Left ventricle myocardium inferior (tissue), 1 donor: ENCODE measurements around the gene KLF7. TPM values are rescaled to one million over a fixed set of nuclear protein-coding genes. Genes with fewer than 3 reads are reported as not detected.
A peak's percentile ranks its signal among the peaks of the same experiment; 100 is the strongest.

Experiments
- DNase-seq: peaks from one replicate; pipeline ENCODE4 v3.0.0-alpha.2; 2020
- H3K27ac ChIP-seq: fragments of 200-600 bp; replicated peaks from 2 replicates; pipeline ENCODE4 v1.8.0; 2021
- H3K27me3 ChIP-seq: fragments of 200-600 bp; 2 replicates; pipeline ENCODE4 v1.8.0; 2021; ENCODE audit warnings: low read depth
- H3K36me3 ChIP-seq: fragments of 200-600 bp; 2 replicates; pipeline ENCODE4 v1.8.0; 2021
- H3K4me1 ChIP-seq: fragments of 200-600 bp; 2 replicates; pipeline ENCODE4 v1.8.0; 2021
- H3K4me3 ChIP-seq: fragments of 200-600 bp; 2 replicates; pipeline ENCODE4 v1.8.0; 2021; ENCODE audit warnings: mild to moderate bottlenecking, moderate library complexity
- H3K9me3 ChIP-seq: fragments of 200-600 bp; replicated peaks from 2 replicates; pipeline ENCODE4 v1.8.0; 2021
- intact Hi-C: fragments of 100-400 bp; cut with micrococcal nuclease; formaldehyde crosslinking; loops from one replicate; pipeline ENCODE4 v1.11.0; 2022
- total RNA-seq: library from RNA; stranded (reverse); fragmentation: NEBNext Ultra II Directional; extraction: Animal tissue kit (Norgen Biotek cat#: 25700); gene quantifications from one replicate; pipeline ENCODE4 v1.2.1, GENCODE V29; 2021
- TF ChIP-seq, protein P1 (sequence below): fragments of 200-600 bp; IDR thresholded peaks from 2 replicates; pipeline ENCODE4 v1.8.0; 2021; ENCODE audit warnings: antibody characterized with exemption, mild to moderate bottlenecking, borderline replicate concordance
- donor health status: DM: no; HTN: yes; CAD: no; lungs with severe emphysema.

Gene KLF7
- total RNA-seq, 1 donor from 2014 or later = 24.2 TPM

DNA sequence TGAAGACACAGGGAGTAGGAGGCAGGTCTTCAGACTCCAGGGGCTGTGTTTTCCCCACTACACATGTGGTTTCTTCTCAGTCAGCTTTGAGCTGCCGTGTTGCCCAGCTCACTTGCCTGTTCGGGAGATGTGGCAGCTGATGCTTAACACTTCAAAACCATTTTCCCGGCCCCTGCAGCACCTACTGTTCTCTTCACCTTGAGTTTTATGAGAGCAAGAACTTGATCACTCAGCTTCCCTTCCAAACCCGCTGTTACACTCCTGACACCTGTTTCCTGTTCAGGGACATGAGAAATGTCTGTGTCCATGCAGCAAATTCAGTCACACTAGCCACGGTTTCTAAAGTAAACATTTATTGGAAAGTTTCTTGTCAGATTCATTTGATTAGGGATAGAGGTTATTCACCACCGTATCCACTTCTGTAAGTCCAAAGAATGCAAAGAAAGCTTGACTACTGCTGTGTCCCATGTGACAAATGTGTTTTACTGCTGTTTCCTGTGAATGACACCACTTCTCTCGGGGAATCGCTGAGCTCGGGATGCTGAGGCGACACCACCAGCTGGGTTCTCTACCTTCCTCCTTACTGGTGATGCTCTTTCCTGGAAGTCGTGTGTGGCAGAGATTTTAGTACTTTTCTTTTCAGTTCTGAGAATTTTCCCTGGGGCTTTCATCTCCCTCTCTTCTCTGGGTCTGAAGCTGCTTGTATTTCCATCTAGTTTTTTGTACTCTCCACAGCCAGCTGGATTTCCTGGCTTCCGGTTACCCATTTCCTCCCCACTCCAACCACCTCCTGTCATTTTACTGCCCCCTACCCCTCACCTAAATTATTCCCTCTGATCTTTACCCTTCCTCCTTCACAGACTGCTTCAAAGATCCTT is 91.7 kb downstream of the KLF7 start:
- Histone ChIP-seq H3K4me1 (peaks cover 36% of the 10 kb centered on the region), H3K27me3 (no peaks in the 10 kb centered on the region), H3K9me3 (no peaks in the 10 kb centered on the region), H3K27ac (peak overlapping the region; percentile 56), H3K36me3 (peaks cover 16% of the 10 kb centered on the region), H3K4me3 (peak overlapping the region; percentile 27)
- intact Hi-C loops = no loop called here
- DNase-seq = no peak
- TF ChIP-seq, protein P1, sequence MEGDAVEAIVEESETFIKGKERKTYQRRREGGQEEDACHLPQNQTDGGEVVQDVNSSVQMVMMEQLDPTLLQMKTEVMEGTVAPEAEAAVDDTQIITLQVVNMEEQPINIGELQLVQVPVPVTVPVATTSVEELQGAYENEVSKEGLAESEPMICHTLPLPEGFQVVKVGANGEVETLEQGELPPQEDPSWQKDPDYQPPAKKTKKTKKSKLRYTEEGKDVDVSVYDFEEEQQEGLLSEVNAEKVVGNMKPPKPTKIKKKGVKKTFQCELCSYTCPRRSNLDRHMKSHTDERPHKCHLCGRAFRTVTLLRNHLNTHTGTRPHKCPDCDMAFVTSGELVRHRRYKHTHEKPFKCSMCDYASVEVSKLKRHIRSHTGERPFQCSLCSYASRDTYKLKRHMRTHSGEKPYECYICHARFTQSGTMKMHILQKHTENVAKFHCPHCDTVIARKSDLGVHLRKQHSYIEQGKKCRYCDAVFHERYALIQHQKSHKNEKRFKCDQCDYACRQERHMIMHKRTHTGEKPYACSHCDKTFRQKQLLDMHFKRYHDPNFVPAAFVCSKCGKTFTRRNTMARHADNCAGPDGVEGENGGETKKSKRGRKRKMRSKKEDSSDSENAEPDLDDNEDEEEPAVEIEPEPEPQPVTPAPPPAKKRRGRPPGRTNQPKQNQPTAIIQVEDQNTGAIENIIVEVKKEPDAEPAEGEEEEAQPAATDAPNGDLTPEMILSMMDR = no peak

DNA sequence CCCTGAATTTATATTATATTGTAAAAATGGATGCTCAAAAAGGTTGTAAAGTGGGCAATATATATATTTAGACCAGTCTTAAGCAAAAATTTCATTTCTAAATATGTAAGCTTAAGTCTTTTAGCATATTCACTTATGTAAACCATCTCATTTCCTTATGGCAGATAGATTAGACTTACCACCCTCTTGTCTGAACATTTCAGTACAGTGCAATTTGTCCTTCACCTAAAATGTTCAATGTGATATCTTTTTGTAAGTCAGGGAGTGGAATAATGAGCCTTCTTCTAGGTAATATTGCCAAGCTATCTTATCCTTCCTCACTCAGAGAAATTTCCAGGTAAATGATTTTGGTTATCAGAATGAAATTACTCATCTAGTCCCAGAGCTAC is 92.3 kb downstream of the KLF7 start:
- Histone ChIP-seq H3K27ac (peak overlapping the region; percentile 56), H3K4me3 (no peak overlapping the region), H3K9me3 (no peaks in the 10 kb centered on the region), H3K36me3 (peaks cover 10% of the 10 kb centered on the region), H3K27me3 (no peaks in the 10 kb centered on the region), H3K4me1 (peaks cover 36% of the 10 kb centered on the region)
- intact Hi-C loops = no loop called here
- TF ChIP-seq, protein P1 = no peak
- DNase-seq = no peak

DNA sequence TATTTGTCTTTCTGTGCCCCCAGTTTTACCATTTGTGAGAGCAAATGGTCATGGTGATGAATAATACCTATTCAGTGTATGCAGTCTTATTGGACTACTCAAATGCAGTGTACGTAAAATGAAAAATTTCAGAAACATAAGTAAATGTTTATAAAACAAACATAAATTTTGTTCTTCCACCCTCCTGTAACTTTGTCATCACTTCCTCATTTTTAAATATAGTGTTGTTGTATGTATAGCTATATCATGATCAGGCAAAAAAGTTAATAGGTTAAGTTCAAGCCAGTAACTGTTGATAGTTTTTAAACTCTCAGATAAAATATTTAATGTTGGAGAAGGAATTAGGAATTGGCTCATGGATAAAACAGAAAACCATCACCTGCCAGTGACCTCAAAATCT is 93.2 kb downstream of the KLF7 start:
- Histone ChIP-seq H3K27ac (no peak overlapping the region), H3K4me1 (peaks cover 43% of the 10 kb centered on the region), H3K4me3 (no peak overlapping the region), H3K36me3 (peaks cover 1% of the 10 kb centered on the region), H3K9me3 (no peaks in the 10 kb centered on the region), H3K27me3 (no peaks in the 10 kb centered on the region)
- TF ChIP-seq, protein P1 = no peak
- intact Hi-C loops = no loop called here
- DNase-seq = no peak

DNA sequence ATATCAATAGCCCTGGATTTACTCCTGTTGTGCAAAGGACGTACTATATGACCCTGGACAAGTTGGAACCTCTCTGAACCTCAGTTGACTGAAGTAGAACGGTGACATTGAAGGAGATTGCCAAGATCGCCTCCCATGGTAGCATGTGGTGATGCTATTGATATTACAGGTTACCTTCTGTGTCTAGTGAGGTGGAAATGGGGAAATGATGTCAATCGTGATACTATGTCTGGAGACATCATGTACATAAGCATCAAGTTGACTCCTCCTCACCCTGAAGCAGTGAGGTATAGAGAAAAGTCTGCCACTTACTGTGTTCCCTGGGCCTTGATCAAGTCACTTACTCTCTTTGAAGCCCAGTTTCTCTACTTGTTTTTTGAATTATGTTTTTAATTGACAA is 93.9 kb downstream of the KLF7 start:
- Histone ChIP-seq H3K27ac (no peak overlapping the region), H3K9me3 (no peaks in the 10 kb centered on the region), H3K4me1 (peaks cover 51% of the 10 kb centered on the region), H3K36me3 (no peaks in the 10 kb centered on the region), H3K27me3 (no peaks in the 10 kb centered on the region), H3K4me3 (no peak overlapping the region)
- TF ChIP-seq, protein P1 = no peak
- DNase-seq = no peak
- intact Hi-C loops = no loop called here

DNA sequence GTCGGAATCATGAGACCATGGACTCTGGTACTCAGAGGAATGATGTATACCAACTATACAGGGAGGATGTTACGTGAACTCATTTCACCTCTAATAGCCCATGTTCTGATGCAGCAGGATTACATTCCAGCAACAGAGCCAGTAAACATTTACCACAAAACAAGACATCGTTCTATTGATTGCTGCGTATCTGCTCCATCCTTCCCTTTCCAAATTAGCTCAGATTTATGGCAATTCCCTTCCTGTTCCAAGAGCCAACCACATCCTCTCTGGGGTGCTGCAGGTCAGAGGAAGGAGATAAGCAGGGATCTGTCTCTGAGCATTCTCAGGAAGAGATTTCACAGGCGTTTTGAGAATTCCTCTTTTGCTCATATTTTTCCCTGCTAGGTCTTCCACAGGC is 98.3 kb downstream of the KLF7 start:
- peaks cover 32% of the 10 kb centered on the region for H3K4me1 ChIP-seq
- intact Hi-C loops = no loop called here
- DNase-seq = no peak
- TF ChIP-seq, protein P1 = no peak
- no peaks in the 10 kb centered on the region for H3K36me3 ChIP-seq
- no peaks in the 10 kb centered on the region for H3K27me3 ChIP-seq
- no peak overlapping the region for H3K27ac ChIP-seq
- H3K9me3 ChIP-seq = no peaks in the 10 kb centered on the region
- no peak overlapping the region for H3K4me3 ChIP-seq
